Endometrium (tissue), 2 donors: Measurements from ENCODE around the gene PTPRK.

Source experiments
- FAIRE-seq: peaks from 2 replicates; lab custom pipeline; 2012; peaks lifted over from hg19 to GRCh38; lab: Jason Lieb, UNC
- donor health status: control.
- donor health status: control.

Gene PTPRK

GRCh38 chr6:128515550-128516513, 4.6 kb downstream of the PTPRK start:
- no peak for FAIRE-seq

- FAIRE-seq, result no peak
These were observed 6.5 kb downstream of the PTPRK start for GRCh38 chr6:128513878-128514277.

- no peak for FAIRE-seq
These were observed 8.1 kb downstream of the PTPRK start for GRCh38 chr6:128512296-128512695.

- FAIRE-seq, result no peak
These were observed 8.9 kb downstream of the PTPRK start for GRCh38 chr6:128511506-128511905.

GRCh38 chr6:128509709-128510108, 10.7 kb downstream of the PTPRK start:
- no peak for FAIRE-seq

- FAIRE-seq, result no peak
These were observed 11.7 kb downstream of the PTPRK start for GRCh38 chr6:128508588-128509296.

GRCh38 chr6:128507337-128508310, 12.8 kb downstream of the PTPRK start:
- FAIRE-seq, result no peak

- no peak for FAIRE-seq
These were observed 14.8 kb downstream of the PTPRK start for GRCh38 chr6:128505603-128506002.

GRCh38 chr6:128504003-128504654, 16.3 kb downstream of the PTPRK start:
- no peak for FAIRE-seq

GRCh38 chr6:128500749-128501600, 19.4 kb downstream of the PTPRK start:
- no peak for FAIRE-seq

GRCh38 chr6:128500014-128500413, 20.4 kb downstream of the PTPRK start:
- no peak for FAIRE-seq

GRCh38 chr6:128499079-128499731, 21.2 kb downstream of the PTPRK start:
- FAIRE-seq, result no peak

GRCh38 chr6:128498234-128498633, 22.2 kb downstream of the PTPRK start:
- no peak for FAIRE-seq

GRCh38 chr6:128495536-128496333, 24.7 kb downstream of the PTPRK start:
- no peak for FAIRE-seq

GRCh38 chr6:128494440-128494839, 26.0 kb downstream of the PTPRK start:
- FAIRE-seq, result no peak

- no peak for FAIRE-seq
These were observed 26.5 kb downstream of the PTPRK start for GRCh38 chr6:128493877-128494276.

GRCh38 chr6:128492386-128492785, 28.0 kb downstream of the PTPRK start:
- no peak for FAIRE-seq

- FAIRE-seq, result no peak
These were observed 28.7 kb downstream of the PTPRK start for GRCh38 chr6:128491610-128492206.

GRCh38 chr6:128491100-128491581, 29.3 kb downstream of the PTPRK start:
- FAIRE-seq, result no peak
